LoVo (cell line): ENCODE data around the gene HRC.

ENCODE experiments used
- DNase-seq: peaks from one replicate; pipeline ENCODE4 v3.0.0-alpha.2; 2016; ENCODE audit warnings: low spot score

The HRC gene

DNA sequence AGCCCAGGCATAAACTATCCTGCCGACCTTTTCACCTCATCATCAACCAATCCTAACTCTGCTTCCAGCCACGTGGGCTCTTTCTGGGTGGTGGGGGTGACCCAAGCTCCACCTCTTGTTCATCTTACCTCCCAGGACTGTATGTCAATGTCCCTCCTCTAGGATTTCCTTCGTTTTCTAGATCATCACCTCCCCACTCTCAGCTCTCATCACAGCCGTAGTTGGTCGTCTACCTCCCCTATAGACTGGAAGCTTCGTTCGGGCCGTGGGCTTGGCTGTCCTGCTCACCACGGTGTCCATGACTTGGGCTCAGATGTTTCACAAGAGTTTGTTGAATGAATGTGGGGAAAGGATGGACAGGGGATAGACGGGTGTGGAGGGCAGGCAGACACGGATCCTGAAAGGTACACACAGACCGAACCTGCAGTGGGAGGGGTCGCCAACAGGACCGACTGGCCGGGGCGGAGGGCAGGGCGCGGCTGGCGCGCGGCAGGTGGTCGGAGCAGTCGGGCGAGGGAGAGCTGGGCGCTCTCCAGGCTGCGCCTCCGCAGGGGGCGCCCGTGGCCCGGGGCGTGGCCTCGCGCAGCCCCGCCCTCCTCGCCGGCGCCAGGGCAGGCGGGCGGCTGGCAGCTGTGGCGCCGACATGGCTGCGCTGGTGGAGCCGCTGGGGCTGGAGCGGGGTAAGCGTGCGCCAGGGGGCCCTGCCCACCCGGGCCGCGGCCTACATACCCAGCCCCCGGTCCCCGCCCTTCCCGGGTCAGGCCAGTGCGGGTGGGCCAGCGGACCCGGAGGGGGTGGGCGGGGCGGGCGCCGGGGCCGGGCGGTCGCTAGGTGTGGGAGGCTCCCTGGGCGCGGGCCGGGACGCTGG is 41.2 kb downstream of the HRC start, which contains the start of gene LIN7B:
LIN7B (plus strand) TSS at position 609 of the 868 bp plus-strand sequence; CDS start at position 644, 35 bp downstream.
- DNase-seq = peak; percentile 83

DNA sequence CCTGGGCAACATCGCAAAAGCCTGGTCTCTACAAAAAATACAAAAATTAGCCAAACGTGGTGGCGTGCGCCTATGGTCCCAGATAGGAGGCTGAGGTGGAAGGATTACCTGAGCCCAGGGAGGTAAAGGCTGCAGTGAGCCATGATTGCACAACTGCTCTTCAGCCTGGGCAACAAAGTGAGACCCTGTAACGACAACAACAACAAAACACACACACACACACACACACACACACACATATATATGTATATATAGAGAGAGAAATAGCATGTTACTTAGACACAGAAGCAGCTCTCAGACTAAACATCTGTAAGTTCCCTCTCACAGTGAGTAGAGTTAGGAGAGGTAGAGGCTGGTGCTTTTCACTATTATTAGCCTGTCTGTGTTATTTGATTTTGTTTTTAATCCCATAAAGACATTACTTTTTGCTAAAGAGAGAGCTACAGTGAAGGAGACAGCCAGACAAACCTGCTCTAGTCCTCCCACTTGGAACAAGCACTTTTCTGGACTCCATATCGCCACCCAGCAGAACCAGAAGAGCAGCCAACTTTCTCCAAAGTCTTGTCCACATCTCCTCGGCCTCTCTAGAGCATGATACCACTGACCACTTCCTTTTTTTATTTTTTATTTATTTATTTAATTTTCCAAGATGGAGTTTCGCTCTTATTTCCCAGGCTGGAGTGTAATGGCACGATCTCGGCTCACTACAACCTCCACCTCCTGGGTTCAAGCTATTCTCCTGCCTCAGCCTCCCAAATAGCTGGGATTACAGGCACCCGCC is 43.8 kb downstream of the HRC start:
- DNase-seq = no peak

DNA sequence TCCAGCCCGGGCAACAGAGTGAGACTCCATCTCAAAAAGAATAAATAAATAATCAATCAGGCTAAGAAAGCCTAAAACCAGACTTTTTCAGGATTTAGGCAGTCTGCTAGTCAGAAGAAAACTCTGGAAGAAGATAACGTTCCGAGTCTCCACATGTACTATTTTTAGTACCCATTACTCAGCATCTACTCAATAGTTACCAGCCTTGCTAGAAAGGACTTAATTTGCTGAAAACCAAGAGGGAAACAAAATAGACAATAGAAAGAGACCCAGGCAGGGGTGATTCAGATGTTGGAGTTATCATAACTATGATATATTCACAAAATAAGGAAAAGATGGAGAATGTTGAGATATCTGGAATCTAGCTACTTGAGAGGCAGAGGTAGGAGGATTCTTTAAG is 44.6 kb downstream of the HRC start:
- no peak for DNase-seq

DNA sequence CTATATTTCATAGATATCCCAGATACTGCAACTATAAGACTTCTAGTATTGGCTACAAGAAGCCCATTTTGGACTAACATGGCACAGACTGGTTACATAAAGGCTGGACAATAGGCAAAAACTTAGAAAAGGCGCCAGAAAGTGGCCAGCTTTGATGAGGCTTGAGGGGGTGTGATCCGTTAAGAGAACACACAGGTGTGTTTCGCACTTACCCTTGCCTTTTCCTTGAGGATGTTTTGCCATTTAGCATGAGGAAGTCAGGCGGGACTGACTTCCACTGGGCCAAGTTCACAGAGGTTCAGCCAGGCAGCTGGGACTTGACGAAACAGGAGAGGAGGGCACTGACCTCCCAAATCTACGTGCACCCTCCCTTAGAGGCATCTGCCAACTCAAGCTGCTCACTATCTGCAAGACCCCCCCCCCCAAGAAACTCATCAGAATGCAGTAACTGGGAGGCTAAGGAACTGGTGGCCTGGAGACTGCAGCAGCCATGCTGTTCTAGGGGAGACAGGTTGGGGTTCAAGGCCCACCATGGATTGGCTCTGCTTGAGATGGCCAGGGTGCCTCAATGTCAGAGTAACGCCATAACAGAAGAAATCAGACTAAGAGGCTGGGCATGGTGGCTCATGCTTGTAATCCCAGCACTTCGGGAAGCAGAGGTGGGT is 45.5 kb downstream of the HRC start:
- DNase-seq = no peak

DNA sequence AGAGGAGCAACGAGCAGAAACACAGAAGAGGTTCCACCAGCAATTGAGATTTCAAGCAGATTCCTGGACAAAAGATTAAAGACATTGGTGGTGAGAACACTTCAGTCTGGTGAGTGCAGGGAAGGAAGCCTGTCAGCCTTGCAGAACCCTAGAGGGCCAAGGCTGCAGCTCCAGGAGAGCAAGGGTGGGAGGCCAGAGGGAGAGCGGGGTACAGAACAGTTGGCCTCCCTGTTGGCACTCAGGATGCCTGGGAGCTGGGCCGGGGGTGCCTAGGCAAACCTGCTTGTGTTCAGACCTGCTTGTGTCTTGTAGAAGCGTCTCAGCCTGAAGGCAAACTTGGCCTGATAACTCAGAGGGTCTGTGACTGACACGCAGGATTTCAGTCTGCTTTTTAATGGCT is 46.1 kb downstream of the HRC start:
- no peak for DNase-seq

DNA sequence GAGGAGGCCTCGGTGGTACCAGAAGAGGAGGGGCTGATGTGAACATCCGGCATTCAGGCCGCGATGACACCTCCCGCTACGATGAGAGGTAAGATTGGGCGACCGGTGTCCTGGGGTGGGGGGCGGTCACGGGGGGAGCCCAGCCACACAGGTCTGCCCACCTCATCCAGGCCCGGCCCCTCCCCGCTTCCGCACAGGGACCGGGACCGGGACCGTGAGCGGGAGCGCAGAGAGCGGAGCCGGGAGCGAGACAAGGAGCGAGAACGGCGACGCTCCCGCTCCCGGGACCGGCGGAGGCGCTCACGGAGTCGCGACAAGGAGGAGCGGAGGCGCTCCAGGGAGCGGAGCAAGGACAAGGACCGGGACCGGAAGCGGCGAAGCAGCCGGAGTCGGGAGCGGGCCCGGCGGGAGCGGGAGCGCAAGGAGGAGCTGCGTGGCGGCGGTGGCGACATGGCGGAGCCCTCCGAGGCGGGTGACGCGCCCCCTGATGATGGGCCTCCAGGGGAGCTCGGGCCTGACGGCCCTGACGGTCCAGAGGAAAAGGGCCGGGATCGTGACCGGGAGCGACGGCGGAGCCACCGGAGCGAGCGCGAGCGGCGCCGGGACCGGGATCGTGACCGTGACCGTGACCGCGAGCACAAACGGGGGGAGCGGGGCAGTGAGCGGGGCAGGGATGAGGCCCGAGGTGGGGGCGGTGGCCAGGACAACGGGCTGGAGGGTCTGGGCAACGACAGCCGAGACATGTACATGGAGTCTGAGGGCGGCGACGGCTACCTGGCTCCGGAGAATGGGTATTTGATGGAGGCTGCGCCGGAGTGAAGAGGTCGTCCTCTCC is 47.4 kb downstream of the HRC start:
- no peak for DNase-seq

DNA sequence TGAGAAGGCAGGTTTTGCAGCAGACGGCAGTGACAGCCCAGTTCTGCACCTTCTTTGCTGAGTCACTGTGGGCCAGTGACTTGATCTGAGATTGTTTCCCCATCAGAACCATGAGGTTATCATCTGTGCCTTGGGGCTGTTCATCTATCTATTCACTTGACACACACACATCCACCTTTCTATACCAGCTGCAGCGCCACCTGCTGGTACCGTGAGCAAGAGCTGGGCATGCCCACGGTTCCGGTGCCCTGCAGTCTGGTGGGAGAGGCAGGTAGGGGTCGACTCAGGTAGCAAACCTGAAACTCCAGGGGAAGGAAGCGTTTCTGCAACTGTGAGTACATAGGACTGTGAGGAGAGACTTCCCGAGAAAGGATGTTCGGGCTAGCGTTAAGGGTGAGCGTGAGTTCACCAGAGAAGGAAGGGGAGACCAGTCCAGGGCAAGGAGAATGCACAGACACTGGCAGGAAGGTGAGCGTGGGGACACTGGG is 48.5 kb downstream of the HRC start:
- DNase-seq = no peak

DNA sequence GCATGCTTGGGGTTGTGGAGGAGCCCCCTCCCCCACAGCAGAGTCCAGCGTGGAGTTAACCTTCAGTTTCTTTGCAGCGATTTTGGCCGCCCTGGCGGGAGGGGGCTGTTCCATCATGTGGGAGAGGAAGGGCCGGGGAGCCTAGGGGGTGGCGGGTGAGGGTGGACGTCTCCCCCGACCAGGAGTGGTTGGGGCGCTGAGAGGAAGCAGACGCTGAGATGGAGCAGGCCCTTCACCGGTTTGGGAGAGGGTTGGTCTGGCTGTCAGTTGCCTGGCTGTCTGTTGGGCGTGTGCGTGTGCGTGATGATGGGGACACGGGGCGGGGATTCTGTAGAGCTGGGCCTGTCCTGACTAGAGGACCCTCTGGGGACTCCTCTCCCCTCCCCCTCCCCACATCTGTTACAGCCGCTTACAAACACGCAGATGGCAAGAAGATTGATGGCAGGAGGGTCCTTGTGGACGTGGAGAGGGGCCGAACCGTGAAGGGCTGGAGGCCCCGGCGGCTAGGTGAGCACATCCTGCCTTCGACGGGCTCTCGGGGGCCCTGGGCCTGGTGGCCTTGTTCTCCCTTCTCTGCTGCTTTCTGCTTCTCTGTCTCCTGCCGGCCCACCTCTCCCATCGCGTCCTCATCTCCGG is 50.8 kb downstream of the HRC start:
- DNase-seq = no peak

DNA sequence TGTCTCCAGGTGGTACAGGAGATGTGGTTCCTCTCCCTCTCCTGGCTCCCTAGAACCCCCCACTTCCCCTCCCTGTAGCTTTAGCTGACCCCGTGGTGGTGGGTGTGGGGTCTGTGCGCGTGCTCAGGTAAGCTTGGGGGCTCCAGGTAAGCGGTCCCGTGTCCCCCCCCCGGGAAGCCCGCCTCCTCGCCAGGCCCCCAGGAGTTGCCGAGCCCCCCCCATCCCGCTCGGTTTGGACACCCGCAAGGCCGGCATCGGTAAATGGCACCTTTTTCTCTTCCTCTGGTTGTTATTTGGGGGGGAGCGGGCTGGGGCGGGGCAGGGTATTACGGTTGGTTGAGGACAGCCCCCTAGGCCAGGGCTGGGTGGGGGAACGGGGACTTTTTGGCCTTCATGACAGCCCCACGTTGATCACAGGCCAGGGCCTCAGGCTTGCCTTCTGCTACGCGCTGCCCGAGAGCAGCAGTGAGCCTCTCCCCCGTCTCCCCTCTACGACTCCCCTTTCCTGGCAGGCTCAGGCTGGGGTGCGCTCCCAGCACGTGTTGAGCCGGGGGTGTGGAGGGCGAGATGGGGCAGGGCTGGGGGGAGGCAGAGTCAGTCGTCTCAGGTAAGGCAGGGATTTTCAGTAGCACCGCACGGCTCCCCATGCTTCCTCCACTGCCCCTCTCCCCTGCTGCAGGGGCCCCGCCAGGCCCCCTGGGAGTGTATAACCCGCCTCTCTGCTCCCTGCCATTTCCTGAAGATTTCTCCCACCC is 51.7 kb downstream of the HRC start:
- DNase-seq = no peak

DNA sequence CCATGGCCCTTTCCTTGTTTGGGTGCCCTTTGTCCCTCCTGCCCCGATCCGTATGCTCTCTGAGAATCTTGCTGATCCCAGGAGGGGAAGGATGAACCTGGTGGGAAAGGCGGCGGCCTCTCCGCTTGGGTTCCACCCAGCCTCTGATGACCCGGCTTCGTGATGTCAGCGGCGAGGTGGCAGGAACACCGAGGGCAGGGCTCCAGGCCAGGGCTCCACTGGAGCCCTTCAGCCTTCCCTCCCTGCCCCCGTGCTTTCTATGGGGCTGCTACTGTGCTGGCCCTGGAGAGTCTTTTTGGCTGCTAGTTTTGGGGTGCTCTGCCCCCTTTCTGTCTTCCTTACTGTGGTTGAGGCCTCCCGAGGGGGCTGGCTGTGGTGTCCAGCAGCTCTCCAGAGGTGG is 52.9 kb downstream of the HRC start:
- no peak for DNase-seq
